Activated CD4-positive, alpha-beta T cell treated with anti-CD3 and anti-CD28 coated beads, Interleukin-2, amount 50 U/mL, for 24 hours (primary cell): ENCODE data around the gene TTLL8.

Source experiments
- DNase-seq, 2 donors: peaks; one replicate each; pipeline ENCODE4 v3.0.0-alpha.2; 2020; ENCODE audit warnings: low read depth in 1 of 2, low spot score in 1 of 2

TTLL8 gene

GRCh38 chr22:50062509-50063135 lies 4.5 kb upstream of the TTLL8 start:
- DNase-seq, result no peak

- DNase-seq, result no peak
Measured at GRCh38 chr22:50061824-50062355, 3.8 kb upstream of the TTLL8 start.

- DNase-seq, result no peak
Measured at GRCh38 chr22:50061141-50061823, 3.2 kb upstream of the TTLL8 start.

- DNase-seq, result no peak
Measured at GRCh38 chr22:50060441-50061140, 2.5 kb upstream of the TTLL8 start.

- DNase-seq, result no peak
Measured at GRCh38 chr22:50059881-50060262, 1.8 kb upstream of the TTLL8 start.

GRCh38 chr22:50058906-50059880 lies 1.1 kb upstream of the TTLL8 start:
- no peak for DNase-seq

GRCh38 chr22:50057278-50058060 lies 629 bp downstream of the TTLL8 start:
- DNase-seq, result no peak

GRCh38 chr22:50056214-50056972 lies 1.7 kb downstream of the TTLL8 start:
- no peak for DNase-seq

- no peak for DNase-seq
Measured at GRCh38 chr22:50053861-50054260, 4.2 kb downstream of the TTLL8 start.

GRCh38 chr22:50051930-50052329 lies 6.2 kb downstream of the TTLL8 start:
- no peak for DNase-seq

GRCh38 chr22:50049299-50050195 lies 8.6 kb downstream of the TTLL8 start:
- DNase-seq, result no peak

GRCh38 chr22:50048836-50049235 lies 9.3 kb downstream of the TTLL8 start:
- no peak for DNase-seq

- DNase-seq, result no peak
Measured at GRCh38 chr22:50048061-50048765, 9.9 kb downstream of the TTLL8 start.

GRCh38 chr22:50047346-50047745 lies 10.8 kb downstream of the TTLL8 start:
- no peak for DNase-seq

- DNase-seq, result no peak
Measured at GRCh38 chr22:50046481-50047245, 11.4 kb downstream of the TTLL8 start.

GRCh38 chr22:50046019-50046415 lies 12.1 kb downstream of the TTLL8 start:
- no peak for DNase-seq
